Heart left ventricle (tissue), 16 donors: ENCODE measurements around the gene ADAT1. TPM values are rescaled to one million over a fixed set of nuclear protein-coding genes. Genes with fewer than 3 reads are reported as not detected.

Source experiments
- ATAC-seq, 4 donors: fragments of 200-7000 bp; cut with Tn5 transposase; one replicate each; pipeline ENCODE4 v1.9.1; 2020 to 2022; ENCODE audit warnings: moderate library complexity in 4 of 4, mild to moderate bottlenecking in 3 of 4, moderate number of reproducible peaks in 1 of 4
- DNase-seq, 5 donors: peaks; one replicate each; pipeline ENCODE4 v3.0.0-alpha.2; 2020
- H3K27ac ChIP-seq, 12 donors: fragments of 200-600 bp; sonication (generic) in 4 of 12; one replicate each; pipeline versions ENCODE4 v1.5.0 to v1.8.0; 2016 to 2022; ENCODE audit warnings: mild to moderate bottlenecking in 2 of 12
- H3K27me3 ChIP-seq, 9 donors: fragments of 200-600 bp; sonication (generic) in 2 of 9; one replicate each; pipeline versions ENCODE4 v1.5.1 to v1.8.0; 2016 to 2022; ENCODE audit warnings: mild to moderate bottlenecking in 3 of 9
- H3K36me3 ChIP-seq, 9 donors: fragments of 200-600 bp; sonication (generic) in 2 of 9; one replicate each; pipeline versions ENCODE4 v1.5.0 to v1.8.0; 2018 to 2022; ENCODE audit warnings: mild to moderate bottlenecking in 2 of 9
- H3K4me1 ChIP-seq, 12 donors: fragments of 200-600 bp; sonication (generic) in 4 of 12; one replicate each; pipeline versions ENCODE4 v1.5.0 to v1.8.0; 2016 to 2022; ENCODE audit warnings: mild to moderate bottlenecking in 3 of 12
- H3K4me3 ChIP-seq, 12 donors: fragments of 200-600 bp; sonication (generic) in 4 of 12; one replicate each; pipeline versions ENCODE4 v1.5.0 to v1.8.0; 2017 to 2022; ENCODE audit warnings: mild to moderate bottlenecking in 9 of 12, moderate library complexity in 4 of 12
- H3K9me3 ChIP-seq, 12 donors: fragments of 200-600 bp; sonication (generic) in 4 of 12; one replicate each; pipeline versions ENCODE4 v1.5.0 to v1.8.0; 2016 to 2022; ENCODE audit warnings: mild to moderate bottlenecking in 1 of 12
- POLR2A ChIP-seq, 2 donors: fragments of 450-650 bp; IDR thresholded peaks; one replicate each; pipeline ENCODE4 v1.6.1; 2017; ENCODE audit warnings: antibody characterized with exemption in 2 of 2, mild to moderate bottlenecking in 2 of 2, moderate library complexity in 2 of 2
- WGBS, 4 donors: extraction: QIAGEN DNeasy Blood & Tissue Kit in 2 of 4; methylation state at CpG; one replicate each; pipeline versions ENCODE4 v1.1.5 to v1.1.7; 2013 to 2018; 5-methylcytosine and 5-hydroxymethylcytosine counted together
- intact Hi-C, 10 donors: fragments of 100-400 bp; cut with DNase I; formaldehyde crosslinking; loops; one replicate each; pipeline versions ENCODE4 v1.11.1 to v1.14.2; 2022
- polyA plus RNA-seq, 2 donors: library from polyadenylated mRNA; stranded (reverse); fragments of 200-250 nt; gene quantifications; one replicate each; pipeline ENCODE4 v1.2.3, GENCODE V29; 2013
- total RNA-seq, 9 donors: library from RNA; depleted of rRNA in 2 of 9; stranded (reverse); fragments of >200 nt in 2 of 9; fragmentation: NEBNext Ultra II Directional in 3 of 9; extraction: Animal tissue kit (Norgen Biotek cat#: 25700) in 3 of 9; gene quantifications; one replicate each; pipeline versions ENCODE4 v1.1.0 to v1.2.4, GENCODE V29; 2016 to 2023
- TF ChIP-seq, protein P1 (sequence below), 12 donors: fragments of 200-600 bp; sonication (generic) in 4 of 12; IDR thresholded peaks; one replicate each; pipeline versions ENCODE4 v1.5.0 to v1.8.0; 2018 to 2022; ENCODE audit warnings: antibody characterized with exemption in 12 of 12, mild to moderate bottlenecking in 5 of 12
- donor health status: ischemic (EF 13 %, LVEDD 7.1; RV severe dilation, severe dysfunction).
- donor health status: healthy with polysubstance abuse.
- donor health status: DM: no; HTN: yes; CAD: no.
- donor health status: DM: no; HTN: no; CAD: no.
- donor health status: ischemic (EF 25% LVEDD 6.9; RV normal size, moderate dysfunction).
- donor health status: ischemic (EF 25% LVEDD 5.7; RV mildly dilated, moderate dysfunction).
- donor health status: healthy.
- donor health status: DM: yes; HTN: yes; CAD: no.
- donor health status: ischemic (EF 35%, LVEDD 5.7; RV mildly dilated, moderate dysfunction).
- donor health status: nonischemic (EF 11% LVEDD 7.7; RV severe dilation, severe dysfunction).
- donor health status: DM: yes; HTN: yes; CAD: no.
- donor health status: PGD.
- donor health status: ischemic (EF 29% LVEDD 5.4; RV normal size, mild dysfunction).
- donor health status: nonischemic (EF 23%, LVEDD 6.1; RV moderate dilation, normal function).

Gene ADAT1
- total and polyA plus RNA-seq, 11 donors: 8.0 to 37.5 (median 21.0) TPM

DNA sequence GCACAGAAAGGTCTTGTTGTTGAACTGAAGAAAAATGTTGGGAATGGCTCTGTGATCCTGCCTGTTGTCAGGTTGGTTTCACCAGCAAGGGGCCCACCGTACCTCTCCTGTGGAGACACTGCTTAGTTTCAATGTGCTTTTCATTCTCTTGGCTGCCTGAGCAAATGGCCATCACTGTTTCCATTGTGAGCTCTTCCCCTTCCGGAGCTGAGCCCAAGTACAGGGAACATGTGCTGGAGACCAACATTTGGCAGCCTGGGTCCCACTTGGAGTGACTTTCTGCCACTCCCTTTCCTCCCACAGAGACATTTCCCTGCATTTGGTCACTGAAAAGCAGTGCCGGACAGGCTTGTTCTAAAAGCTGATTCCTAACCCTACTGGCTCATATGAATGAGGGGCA lies 33.8 kb downstream of the ADAT1 start:
- H3K4me3 ChIP-seq: no peak overlapping the region
- intact Hi-C loops: no loop called here
- DNase-seq (peak; percentile 67 to 80 (median 75)), ATAC-seq (peak; percentile 52 to 80 (median 67))
- 36 to 57% (median 47%) methylated on average over 3 of the region's 3 CpGs for WGBS, 4 donors
- H3K27me3 ChIP-seq: no peaks in the 10 kb centered on the region
- H3K36me3 ChIP-seq: peaks cover 0 to 19% (median 0%) of the 10 kb centered on the region in 9 donors
- H3K27ac ChIP-seq: peak overlapping the region; percentile 67 to 90 (median 80)
- H3K4me1 ChIP-seq: peaks cover 3 to 51% (median 38%) of the 10 kb centered on the region in 12 donors
- TF ChIP-seq POLR2A (IDR thresholded peaks at IDR 0.05): no peak
- TF ChIP-seq, protein P1, sequence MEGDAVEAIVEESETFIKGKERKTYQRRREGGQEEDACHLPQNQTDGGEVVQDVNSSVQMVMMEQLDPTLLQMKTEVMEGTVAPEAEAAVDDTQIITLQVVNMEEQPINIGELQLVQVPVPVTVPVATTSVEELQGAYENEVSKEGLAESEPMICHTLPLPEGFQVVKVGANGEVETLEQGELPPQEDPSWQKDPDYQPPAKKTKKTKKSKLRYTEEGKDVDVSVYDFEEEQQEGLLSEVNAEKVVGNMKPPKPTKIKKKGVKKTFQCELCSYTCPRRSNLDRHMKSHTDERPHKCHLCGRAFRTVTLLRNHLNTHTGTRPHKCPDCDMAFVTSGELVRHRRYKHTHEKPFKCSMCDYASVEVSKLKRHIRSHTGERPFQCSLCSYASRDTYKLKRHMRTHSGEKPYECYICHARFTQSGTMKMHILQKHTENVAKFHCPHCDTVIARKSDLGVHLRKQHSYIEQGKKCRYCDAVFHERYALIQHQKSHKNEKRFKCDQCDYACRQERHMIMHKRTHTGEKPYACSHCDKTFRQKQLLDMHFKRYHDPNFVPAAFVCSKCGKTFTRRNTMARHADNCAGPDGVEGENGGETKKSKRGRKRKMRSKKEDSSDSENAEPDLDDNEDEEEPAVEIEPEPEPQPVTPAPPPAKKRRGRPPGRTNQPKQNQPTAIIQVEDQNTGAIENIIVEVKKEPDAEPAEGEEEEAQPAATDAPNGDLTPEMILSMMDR (IDR thresholded peaks at IDR 0.05): no peak
- no peaks in the 10 kb centered on the region for H3K9me3 ChIP-seq

DNA sequence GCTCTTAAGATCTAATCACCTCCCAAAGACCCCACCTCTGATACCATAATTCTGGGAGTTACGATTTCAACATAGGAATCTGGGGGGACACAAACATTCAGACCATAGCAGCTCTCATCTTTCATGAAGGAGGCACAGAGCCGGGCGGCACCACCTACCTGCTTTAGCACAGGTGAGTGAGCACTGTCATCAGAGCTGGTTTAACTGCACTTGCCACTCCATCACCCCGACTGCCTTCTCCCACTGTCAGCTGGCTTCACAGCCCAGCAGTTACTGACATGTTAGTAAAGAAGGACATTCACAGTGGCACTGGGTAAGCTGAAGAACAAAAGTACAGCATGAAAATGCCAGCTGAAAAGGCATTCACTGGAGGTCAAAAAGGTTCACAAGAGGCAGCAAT lies 34.4 kb downstream of the ADAT1 start:
- Histone ChIP-seq H3K4me1 (peaks cover 3 to 45% (median 34%) of the 10 kb centered on the region in 12 donors), H3K4me3 (no peak overlapping the region), H3K27me3 (no peaks in the 10 kb centered on the region), H3K36me3 (peaks cover 0 to 16% (median 0%) of the 10 kb centered on the region in 9 donors), H3K27ac (peak overlapping the region; percentile 67 to 90 (median 80)), H3K9me3 (no peaks in the 10 kb centered on the region)
- ATAC-seq (no peak), DNase-seq (no peak)
- 96 to 100% (median 98%) methylated on average over 4 of the region's 4 CpGs for WGBS, 4 donors
- intact Hi-C loops: no loop called here
- TF ChIP-seq, protein P1 (IDR thresholded peaks at IDR 0.05): no peak
- TF ChIP-seq POLR2A (IDR thresholded peaks at IDR 0.05): no peak

DNA sequence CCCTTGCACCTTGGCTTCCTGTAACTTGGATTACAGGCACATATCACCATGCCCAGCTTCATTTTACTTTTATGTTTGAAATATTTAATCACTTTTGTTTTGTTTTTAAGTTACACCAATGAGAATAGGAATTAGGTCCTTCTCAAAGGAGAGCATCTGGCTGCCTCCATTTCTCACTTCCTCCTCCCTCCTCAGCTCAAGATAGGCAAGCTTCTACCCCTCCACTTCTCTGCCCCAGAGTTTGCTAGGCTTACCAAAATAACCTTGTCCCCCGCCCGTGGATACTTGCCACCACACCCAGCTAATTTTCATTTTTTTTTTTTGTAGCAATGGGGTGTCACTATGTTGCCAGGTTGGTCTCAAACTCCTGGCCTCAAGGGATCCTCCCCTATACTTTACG lies 39.0 kb downstream of the ADAT1 start:
- intact Hi-C loops: no loop called here
- 74 to 85% (median 78%) methylated on average over 3 of the region's 3 CpGs for WGBS, 4 donors
- no peak for ATAC-seq
- Histone ChIP-seq H3K27ac (no peak overlapping the region), H3K27me3 (no peaks in the 10 kb centered on the region), H3K9me3 (no peaks in the 10 kb centered on the region), H3K4me1 (peaks cover 0 to 14% (median 4%) of the 10 kb centered on the region in 12 donors), H3K4me3 (no peak overlapping the region), H3K36me3 (peaks cover 0 to 40% (median 16%) of the 10 kb centered on the region in 9 donors)
- TF ChIP-seq, protein P1 (IDR thresholded peaks at IDR 0.05): no peak
- no peak for TF ChIP-seq POLR2A (IDR thresholded peaks at IDR 0.05)
- no peak for DNase-seq

DNA sequence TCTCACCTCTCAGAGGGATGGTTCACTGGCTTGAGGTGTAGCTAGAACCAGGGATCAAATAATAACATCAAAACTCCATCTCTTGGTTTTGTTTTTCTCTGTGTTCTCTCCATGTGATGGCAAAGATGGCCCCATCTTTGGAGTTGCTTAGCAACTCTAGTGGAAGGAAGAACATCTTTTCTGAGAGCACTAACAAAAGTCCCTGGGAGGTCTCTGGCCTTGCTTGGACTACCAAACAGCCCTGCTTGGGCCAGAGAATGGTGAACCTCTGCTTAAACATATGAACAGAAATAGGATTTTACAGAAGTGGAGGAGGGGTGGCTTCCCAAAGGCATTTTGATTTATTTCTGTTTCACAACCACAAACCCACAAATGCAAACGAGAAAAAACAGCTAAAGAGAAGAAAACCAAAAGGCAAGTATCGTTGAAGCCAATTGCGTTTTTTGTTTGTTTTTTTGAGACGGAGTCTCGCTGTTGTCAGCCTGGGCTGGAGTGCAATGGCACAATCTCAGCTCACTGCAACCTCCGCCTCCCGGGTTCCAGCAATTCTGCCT lies 43.7 kb downstream of the ADAT1 start:
- intact Hi-C loops: no loop called here
- Histone ChIP-seq H3K9me3 (no peaks in the 10 kb centered on the region), H3K4me1 (peaks cover 0 to 22% (median 2%) of the 10 kb centered on the region in 12 donors), H3K27ac (no peak overlapping the region), H3K4me3 (no peak overlapping the region), H3K36me3 (peaks cover 0 to 76% (median 63%) of the 10 kb centered on the region in 9 donors), H3K27me3 (no peaks in the 10 kb centered on the region)
- TF ChIP-seq POLR2A (IDR thresholded peaks at IDR 0.05): no peak
- TF ChIP-seq, protein P1 (IDR thresholded peaks at IDR 0.05): no peak
- no peak for DNase-seq
- ATAC-seq: no peak
- 90 to 93% (median 91%) methylated on average over 7 of the region's 7 CpGs for WGBS, 4 donors
